Measurements from ENCODE around the gene SPAG9.
A peak's percentile ranks its signal among the peaks of the same experiment; 100 is the strongest.

Gene SPAG9

GRCh38 chr17:50924300-50924699, 196.4 kb downstream of the SPAG9 start:
- DNase-seq (ENCODE audit: low spot score): no peak

GRCh38 chr17:50923611-50924010, 197.1 kb downstream of the SPAG9 start:
- Histone ChIP-seq H2AK5ac (ENCODE audit: low read depth, low read length) (no peak overlapping the region), H3K4me1 (ENCODE audit: control insufficient read depth in 2 of 2, insufficient read depth in 1 of 2, low read depth in 1 of 2, low read length in 2 of 2) (peaks cover 13 to 27% of the 10 kb centered on the region in 2 donors), H3K79me1 (ENCODE audit: low read depth, low read length) (no peaks in the 10 kb centered on the region), H2AFZ (ENCODE audit: low read length) (no peak overlapping the region), H2BK12ac (ENCODE audit: low read length) (no peak overlapping the region), H3K14ac (ENCODE audit: low read length) (no peak overlapping the region), H3K4ac (ENCODE audit: low read length) (no peak overlapping the region), H3K27ac (replicated peaks; ENCODE audit: low read length) (no peak overlapping the region), H4K91ac (ENCODE audit: low read depth, low read length, poor library complexity) (no peak overlapping the region), H4K8ac (ENCODE audit: low read depth, low read length) (no peak overlapping the region), H3K9ac (ENCODE audit: low read depth, low read length, poor library complexity) (no peak overlapping the region), H3K27me3 (ENCODE audit: control insufficient read depth in 3 of 3, insufficient read depth in 3 of 3, low read depth in 1 of 3, low read length in 3 of 3) (peaks cover 0 to 29% (median 0%) of the 10 kb centered on the region in 3 experiments), H2BK120ac (ENCODE audit: low read depth, low read length) (no peak overlapping the region), H3K23ac (ENCODE audit: low read depth, low read length, poor library complexity) (no peak overlapping the region), H3K4me2 (ENCODE audit: insufficient read depth, low read length, poor library complexity, severe bottlenecking) (no peak overlapping the region), H3K9me3 (replicated peaks in 1 of 2; ENCODE audit: control insufficient read depth in 2 of 2, insufficient read depth in 1 of 2, low read depth in 1 of 2, low read length in 2 of 2) (no peaks in the 10 kb centered on the region), H2BK15ac (ENCODE audit: low read length) (no peak overlapping the region), H3K36me3 (replicated peaks in 1 of 2; ENCODE audit: control insufficient read depth in 2 of 2, insufficient read depth in 2 of 2, low read length in 2 of 2) (no peaks in the 10 kb centered on the region), H3K18ac (ENCODE audit: low read length) (no peak overlapping the region), H2BK5ac (ENCODE audit: low read length) (no peak overlapping the region), H3K4me3 (ENCODE audit: low read length in 2 of 2) (no peak overlapping the region)
- DNase-seq (ENCODE audit: low spot score): no peak
- no CpG with 5 or more reads among the region's 2 CpGs for WGBS, 2 donors (ENCODE audit: extremely low coverage in 2 of 2, insufficient read length in 2 of 2, insufficient replicate concordance in 1 of 2)

More at GRCh38 chr17:50924300-50924699, 196.4 kb downstream of the SPAG9 start:
- no peak overlapping the region for H3K4me2 ChIP-seq (ENCODE audit: insufficient read depth, low read length, poor library complexity, severe bottlenecking)
- no peak overlapping the region for H3K4ac ChIP-seq (ENCODE audit: low read length)
- peaks cover 8 to 20% of the 10 kb centered on the region in 2 donors for H3K4me1 ChIP-seq (ENCODE audit: control insufficient read depth in 2 of 2, insufficient read depth in 1 of 2, low read depth in 1 of 2, low read length in 2 of 2)
- no peak overlapping the region for H3K18ac ChIP-seq (ENCODE audit: low read length)
- H2AFZ ChIP-seq (ENCODE audit: low read length): no peak overlapping the region
- no peaks in the 10 kb centered on the region for H3K9me3 ChIP-seq (replicated peaks in 1 of 2; ENCODE audit: control insufficient read depth in 2 of 2, insufficient read depth in 1 of 2, low read depth in 1 of 2, low read length in 2 of 2)
- no peak overlapping the region for H3K23ac ChIP-seq (ENCODE audit: low read depth, low read length, poor library complexity)
- WGBS, 2 donors (ENCODE audit: extremely low coverage in 2 of 2, insufficient read length in 2 of 2, insufficient replicate concordance in 1 of 2): no CpG with 5 or more reads among the region's 4 CpGs
- no peak overlapping the region for H3K14ac ChIP-seq (ENCODE audit: low read length)
- H2BK120ac ChIP-seq (ENCODE audit: low read depth, low read length): no peak overlapping the region
- no peak overlapping the region for H2BK5ac ChIP-seq (ENCODE audit: low read length)
- H3K27me3 ChIP-seq (ENCODE audit: control insufficient read depth in 3 of 3, insufficient read depth in 3 of 3, low read depth in 1 of 3, low read length in 3 of 3): peaks cover 0 to 29% (median 0%) of the 10 kb centered on the region in 3 experiments
- H2BK12ac ChIP-seq (ENCODE audit: low read length): no peak overlapping the region
- no peak overlapping the region for H3K9ac ChIP-seq (ENCODE audit: low read depth, low read length, poor library complexity)
- no peaks in the 10 kb centered on the region for H3K36me3 ChIP-seq (replicated peaks in 1 of 2; ENCODE audit: control insufficient read depth in 2 of 2, insufficient read depth in 2 of 2, low read length in 2 of 2)
- H3K79me1 ChIP-seq (ENCODE audit: low read depth, low read length): no peaks in the 10 kb centered on the region
- no peak overlapping the region for H3K4me3 ChIP-seq (ENCODE audit: low read length in 2 of 2)
- H4K8ac ChIP-seq (ENCODE audit: low read depth, low read length): no peak overlapping the region
- H2AK5ac ChIP-seq (ENCODE audit: low read depth, low read length): no peak overlapping the region
- H4K91ac ChIP-seq (ENCODE audit: low read depth, low read length, poor library complexity): no peak overlapping the region
- H2BK15ac ChIP-seq (ENCODE audit: low read length): no peak overlapping the region
- no peak overlapping the region for H3K27ac ChIP-seq (replicated peaks; ENCODE audit: low read length)

GRCh38 chr17:50922721-50923405, 197.8 kb downstream of the SPAG9 start:
- no peaks in the 10 kb centered on the region for H3K9me3 ChIP-seq (replicated peaks in 1 of 2; ENCODE audit: control insufficient read depth in 2 of 2, insufficient read depth in 1 of 2, low read depth in 1 of 2, low read length in 2 of 2)
- DNase-seq (ENCODE audit: low spot score): no peak
- no peak overlapping the region for H3K4ac ChIP-seq (ENCODE audit: low read length)
- H3K4me1 ChIP-seq (ENCODE audit: control insufficient read depth in 2 of 2, insufficient read depth in 1 of 2, low read depth in 1 of 2, low read length in 2 of 2): peaks cover 19 to 34% of the 10 kb centered on the region in 2 donors
- H3K79me1 ChIP-seq (ENCODE audit: low read depth, low read length): no peaks in the 10 kb centered on the region
- no CpG with 5 or more reads among the region's 6 CpGs for WGBS, 2 donors (ENCODE audit: extremely low coverage in 2 of 2, insufficient read length in 2 of 2, insufficient replicate concordance in 1 of 2)
- no peaks in the 10 kb centered on the region for H3K36me3 ChIP-seq (replicated peaks in 1 of 2; ENCODE audit: control insufficient read depth in 2 of 2, insufficient read depth in 2 of 2, low read length in 2 of 2)
- no peak overlapping the region for H2AFZ ChIP-seq (ENCODE audit: low read length)
- H4K8ac ChIP-seq (ENCODE audit: low read depth, low read length): no peak overlapping the region
- H4K91ac ChIP-seq (ENCODE audit: low read depth, low read length, poor library complexity): no peak overlapping the region
- no peak overlapping the region for H3K4me3 ChIP-seq (ENCODE audit: low read length in 2 of 2)
- no peak overlapping the region for H3K23ac ChIP-seq (ENCODE audit: low read depth, low read length, poor library complexity)
- H3K9ac ChIP-seq (ENCODE audit: low read depth, low read length, poor library complexity): no peak overlapping the region
- no peak overlapping the region for H2BK5ac ChIP-seq (ENCODE audit: low read length)
- H2BK12ac ChIP-seq (ENCODE audit: low read length): no peak overlapping the region
- H3K27me3 ChIP-seq (ENCODE audit: control insufficient read depth in 3 of 3, insufficient read depth in 3 of 3, low read depth in 1 of 3, low read length in 3 of 3): peaks cover 0 to 29% (median 0%) of the 10 kb centered on the region in 3 experiments
- H2BK120ac ChIP-seq (ENCODE audit: low read depth, low read length): no peak overlapping the region
- H3K18ac ChIP-seq (ENCODE audit: low read length): peak overlapping the region; percentile 77
- H3K4me2 ChIP-seq (ENCODE audit: insufficient read depth, low read length, poor library complexity, severe bottlenecking): no peak overlapping the region
- peak overlapping the region; percentile 50 for H2BK15ac ChIP-seq (ENCODE audit: low read length)
- no peak overlapping the region for H3K27ac ChIP-seq (replicated peaks; ENCODE audit: low read length)
- H2AK5ac ChIP-seq (ENCODE audit: low read depth, low read length): peak overlapping the region; percentile 78
- no peak overlapping the region for H3K14ac ChIP-seq (ENCODE audit: low read length)

- H3K9ac ChIP-seq (ENCODE audit: low read depth, low read length, poor library complexity): no peak overlapping the region
- H3K27me3 ChIP-seq (ENCODE audit: control insufficient read depth in 3 of 3, insufficient read depth in 3 of 3, low read depth in 1 of 3, low read length in 3 of 3): peaks cover 0 to 29% (median 0%) of the 10 kb centered on the region in 3 experiments
- H3K36me3 ChIP-seq (replicated peaks in 1 of 2; ENCODE audit: control insufficient read depth in 2 of 2, insufficient read depth in 2 of 2, low read length in 2 of 2): no peaks in the 10 kb centered on the region
- H3K14ac ChIP-seq (ENCODE audit: low read length): no peak overlapping the region
- no peaks in the 10 kb centered on the region for H3K79me1 ChIP-seq (ENCODE audit: low read depth, low read length)
- H2BK5ac ChIP-seq (ENCODE audit: low read length): no peak overlapping the region
- H2AK5ac ChIP-seq (ENCODE audit: low read depth, low read length): no peak overlapping the region
- H3K9me3 ChIP-seq (replicated peaks in 1 of 2; ENCODE audit: control insufficient read depth in 2 of 2, insufficient read depth in 1 of 2, low read depth in 1 of 2, low read length in 2 of 2): no peaks in the 10 kb centered on the region
- H2BK12ac ChIP-seq (ENCODE audit: low read length): no peak overlapping the region
- no peak overlapping the region for H3K4ac ChIP-seq (ENCODE audit: low read length)
- H3K4me3 ChIP-seq (ENCODE audit: low read length in 2 of 2): no peak overlapping the region
- H3K4me1 ChIP-seq (ENCODE audit: control insufficient read depth in 2 of 2, insufficient read depth in 1 of 2, low read depth in 1 of 2, low read length in 2 of 2): peaks cover 24 to 42% of the 10 kb centered on the region in 2 donors
- H3K23ac ChIP-seq (ENCODE audit: low read depth, low read length, poor library complexity): no peak overlapping the region
- no peak for DNase-seq (ENCODE audit: low spot score)
- H3K4me2 ChIP-seq (ENCODE audit: insufficient read depth, low read length, poor library complexity, severe bottlenecking): no peak overlapping the region
- no peak overlapping the region for H4K8ac ChIP-seq (ENCODE audit: low read depth, low read length)
- no peak overlapping the region for H2BK15ac ChIP-seq (ENCODE audit: low read length)
- no peak overlapping the region for H4K91ac ChIP-seq (ENCODE audit: low read depth, low read length, poor library complexity)
- H3K27ac ChIP-seq (replicated peaks; ENCODE audit: low read length): no peak overlapping the region
- no peak overlapping the region for H2BK120ac ChIP-seq (ENCODE audit: low read depth, low read length)
- H2AFZ ChIP-seq (ENCODE audit: low read length): no peak overlapping the region
- no CpG with 5 or more reads among the region's 2 CpGs for WGBS, 2 donors (ENCODE audit: extremely low coverage in 2 of 2, insufficient read length in 2 of 2, insufficient replicate concordance in 1 of 2)
- no peak overlapping the region for H3K18ac ChIP-seq (ENCODE audit: low read length)
Measured at GRCh38 chr17:50922107-50922506, 198.6 kb downstream of the SPAG9 start.
